Transverse colon (tissue), 4 donors: ENCODE results near the gene TP73.

Experiments used
- CTCF ChIP-seq, 5 experiments: fragments of 200-600 bp in 3 of 5; fragments of 450-650 bp in 2 of 5; sonication (generic) in 3 of 5; IDR thresholded peaks; 1 replicate in 2 of 5; 2 replicates in 3 of 5; pipeline ENCODE4 v1.5.1; 2016 to 2017; ENCODE audit warnings: antibody characterized with exemption in 5 of 5, inconsistent platforms in 3 of 5, mild to moderate bottlenecking in 2 of 5, moderate library complexity in 1 of 5
- POLR2A ChIP-seq: fragments of 450-650 bp; IDR thresholded peaks from one replicate; pipeline ENCODE4 v1.6.1; 2016; ENCODE audit warnings: antibody characterized with exemption, mild to moderate bottlenecking, moderate library complexity
- POLR2AphosphoS5 ChIP-seq, 3 donors: sonication (generic); formaldehyde crosslinking; IDR thresholded peaks; one replicate each; pipeline ENCODE4 v1.6.1; 2016; ENCODE audit warnings: antibody characterized with exemption in 3 of 3

- no peak for TF ChIP-seq CTCF (IDR thresholded peaks at IDR 0.05)
- TF ChIP-seq POLR2A: no peak
- TF ChIP-seq POLR2AphosphoS5 (IDR thresholded peaks at IDR 0.05): no peak
Measured at GRCh38 chr1:3651026-3651929, 1.0 kb upstream of the TP73 start.
